Measurements from ENCODE around the gene CD163L1.
A peak's percentile ranks its signal among the peaks of the same experiment; 100 is the strongest.
"Not testable (repeated sequence)": the region's sequence is repeated elsewhere in the genome, so short reads cannot be mapped to it uniquely, and the experiment has no call there.

Gene CD163L1

DNA sequence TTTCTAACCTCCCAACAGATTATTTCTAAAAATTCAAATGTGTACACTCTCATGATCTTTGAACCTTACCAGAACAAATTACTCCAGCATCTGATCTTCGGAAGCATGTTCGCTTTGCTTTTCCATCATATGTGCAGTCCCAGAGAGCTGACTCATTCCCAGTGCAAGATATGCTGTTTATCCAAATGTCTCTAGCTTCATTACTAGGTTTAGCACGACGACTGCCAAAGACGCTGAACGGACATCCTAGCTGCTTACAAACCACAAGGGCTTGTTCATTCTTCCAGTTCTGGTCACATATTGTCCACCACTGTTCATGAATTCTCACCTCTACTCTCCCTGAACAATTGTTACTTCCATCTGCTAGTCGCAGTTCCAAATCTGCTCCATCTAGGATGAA is 40.5 kb downstream of the CD163L1 start:
- no peak for DNase-seq

DNA sequence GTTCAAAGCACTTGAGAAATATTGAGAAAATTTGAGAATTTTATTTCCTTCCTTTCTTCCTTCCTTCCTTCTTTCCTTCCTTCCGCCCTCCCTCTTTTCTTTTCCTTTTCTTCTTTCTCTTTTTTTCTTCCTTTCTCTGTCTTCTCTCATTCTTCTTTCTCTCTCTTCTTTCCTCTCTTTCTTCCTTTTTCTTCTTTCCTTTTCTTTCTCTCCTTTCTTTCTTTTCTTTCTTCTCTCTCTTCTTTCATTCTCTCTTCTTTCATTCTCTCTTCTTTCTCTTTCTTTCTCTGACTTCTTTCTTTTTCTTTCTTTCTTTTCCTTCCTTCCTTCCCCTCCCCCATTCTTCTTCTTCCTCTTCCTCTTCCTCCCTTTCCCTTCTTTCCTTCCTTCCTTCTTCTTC is 44.9 kb downstream of the CD163L1 start:
- no peak for DNase-seq

DNA sequence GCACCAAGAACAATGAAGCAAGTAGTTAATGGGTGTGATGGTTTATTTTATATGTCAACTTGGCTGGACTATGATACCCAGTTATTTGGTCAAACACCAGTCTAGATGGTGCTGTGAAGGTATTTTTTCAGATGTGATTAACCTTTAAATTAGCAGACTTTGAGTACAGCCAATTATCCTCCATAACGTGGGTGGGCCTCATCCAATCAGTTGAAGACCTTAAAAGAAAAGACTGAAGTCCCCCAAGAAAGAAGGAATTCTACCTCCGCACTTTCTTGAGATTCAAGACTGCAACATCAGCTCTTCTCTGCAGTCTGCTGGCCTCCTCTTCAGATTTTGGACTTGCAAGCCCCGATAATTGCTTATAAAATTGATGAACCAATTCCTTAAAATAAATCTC is 47.5 kb downstream of the CD163L1 start:
- DNase-seq, result no peak

DNA sequence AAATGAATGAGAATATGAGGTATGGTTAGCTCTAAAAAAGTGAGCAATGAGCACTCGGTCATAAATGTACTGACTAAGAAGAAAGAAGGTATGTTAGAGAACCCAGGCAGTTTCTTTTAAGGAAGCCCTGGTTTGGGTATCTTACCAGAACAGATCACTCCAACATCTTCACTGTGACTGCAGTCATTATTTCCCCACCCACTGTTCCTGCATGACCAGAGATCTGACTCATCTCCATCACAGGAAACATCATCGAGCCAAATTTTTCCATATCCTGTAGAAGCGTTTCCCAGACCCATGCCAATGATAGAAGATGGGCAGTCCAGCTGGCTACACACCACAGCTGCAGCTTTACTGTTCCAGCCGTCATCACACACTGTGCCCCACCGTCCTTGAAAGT is 48.0 kb downstream of the CD163L1 start:
- DNase-seq, result no peak

DNA sequence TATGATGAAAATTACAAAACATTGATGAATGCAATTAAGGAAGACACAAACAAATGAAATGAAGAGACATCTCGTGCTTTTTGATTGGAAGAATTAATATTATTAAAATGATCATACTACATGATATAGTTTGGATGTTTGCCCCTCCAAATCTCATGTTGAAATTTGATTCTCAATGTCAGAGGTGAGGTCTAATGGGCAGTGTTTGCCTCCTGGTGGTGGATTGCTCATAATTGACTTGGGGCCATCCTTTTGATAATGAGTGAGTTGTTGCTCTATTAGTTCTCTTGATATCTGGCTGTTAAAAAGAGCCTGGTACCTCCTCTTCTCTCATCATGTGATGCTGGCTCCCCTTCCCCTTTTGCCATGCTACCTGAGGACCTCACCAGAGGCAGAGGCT is 56.7 kb downstream of the CD163L1 start:
- DNase-seq, result no peak

DNA sequence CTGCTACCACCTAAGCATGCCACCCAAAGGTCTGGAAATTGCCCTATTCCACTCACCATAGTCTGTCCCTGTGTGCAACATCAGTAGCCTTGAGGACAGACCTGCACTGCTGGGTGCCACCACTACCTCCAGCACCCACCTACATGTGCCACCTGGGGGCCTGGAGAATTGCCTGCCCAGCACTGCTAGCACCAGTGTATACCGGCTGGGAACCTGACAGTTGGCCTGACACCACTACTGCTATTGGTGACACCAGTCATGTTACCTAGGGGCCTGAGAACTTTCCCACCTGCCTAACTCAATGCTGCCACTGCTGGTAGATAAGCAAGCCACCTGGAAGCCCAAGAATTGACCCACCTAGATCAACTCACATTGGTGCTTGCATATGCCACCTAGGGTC is 60.8 kb downstream of the CD163L1 start:
- DNase-seq, result no peak

DNA sequence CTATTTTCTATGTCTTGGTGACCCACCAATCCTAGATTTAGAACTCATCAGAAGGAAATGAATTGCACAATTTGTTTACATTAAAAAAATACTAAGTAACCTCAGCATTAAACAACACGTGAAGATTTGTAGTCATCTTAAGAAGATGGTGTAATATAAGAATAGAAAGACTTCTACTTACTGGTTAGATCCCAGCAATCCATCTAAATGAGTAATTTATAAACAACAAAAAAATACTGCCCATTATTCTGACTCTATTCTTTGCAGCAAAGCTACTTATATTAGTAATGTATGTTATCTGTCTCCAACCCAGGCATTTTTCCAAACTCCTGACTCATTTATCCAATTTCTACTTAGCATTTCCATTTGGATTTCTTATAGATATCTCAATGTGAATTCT is 67.8 kb downstream of the CD163L1 start:
- no peak for DNase-seq

DNA sequence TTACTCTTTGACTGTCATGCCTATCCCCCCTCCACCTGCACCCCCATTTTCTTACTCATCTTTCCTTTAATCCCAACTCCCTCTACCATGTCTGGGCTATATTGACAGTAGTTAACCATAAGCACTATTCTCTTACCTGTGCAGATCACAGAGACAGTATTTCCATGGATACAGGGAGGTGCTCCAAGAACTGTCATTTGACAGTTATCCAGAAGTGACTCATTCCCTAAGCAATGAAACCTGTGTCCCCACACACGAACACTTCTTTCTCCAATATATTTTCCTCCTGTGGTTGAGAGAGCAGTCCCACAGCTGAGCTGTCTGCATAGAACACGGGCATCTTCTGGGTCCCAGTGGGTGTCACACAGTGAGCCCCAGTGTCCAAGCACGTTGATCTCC is 68.8 kb downstream of the CD163L1 start:
- DNase-seq, result no peak

DNA sequence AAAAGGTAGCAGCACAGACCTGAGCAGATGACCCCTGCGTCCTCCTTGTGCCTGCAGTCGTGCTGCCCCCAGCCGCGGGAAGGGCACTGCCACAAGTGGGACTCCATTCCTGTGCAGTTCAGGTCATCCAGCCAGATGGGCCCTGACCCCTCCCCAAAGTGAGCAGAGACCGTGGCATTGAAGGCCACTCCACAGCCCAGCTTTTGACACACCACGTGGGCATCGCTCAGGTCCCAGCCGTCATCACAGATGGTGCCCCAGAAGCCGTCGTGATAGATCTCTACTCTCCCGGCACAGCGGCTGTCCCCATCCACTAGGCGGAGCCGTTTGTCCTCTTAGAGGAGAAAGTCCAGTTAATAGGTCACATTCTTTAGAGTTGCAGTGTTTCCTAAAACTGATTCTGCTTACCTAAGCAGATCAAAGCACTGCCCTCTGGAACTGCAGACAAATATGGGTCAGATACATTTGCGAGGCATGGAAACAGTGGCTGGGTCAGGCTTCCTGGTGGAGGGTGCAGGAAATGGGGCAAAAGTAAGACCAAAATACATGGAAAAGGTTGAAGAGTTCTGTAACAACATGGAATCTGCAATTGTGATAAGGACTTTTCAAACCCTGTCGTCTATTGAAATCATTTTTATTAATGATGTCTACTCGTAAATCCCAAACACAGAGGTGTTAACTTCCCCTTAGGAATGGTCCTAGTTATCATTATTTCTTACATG is 69.4 kb downstream of the CD163L1 start:
- no peak for DNase-seq

DNA sequence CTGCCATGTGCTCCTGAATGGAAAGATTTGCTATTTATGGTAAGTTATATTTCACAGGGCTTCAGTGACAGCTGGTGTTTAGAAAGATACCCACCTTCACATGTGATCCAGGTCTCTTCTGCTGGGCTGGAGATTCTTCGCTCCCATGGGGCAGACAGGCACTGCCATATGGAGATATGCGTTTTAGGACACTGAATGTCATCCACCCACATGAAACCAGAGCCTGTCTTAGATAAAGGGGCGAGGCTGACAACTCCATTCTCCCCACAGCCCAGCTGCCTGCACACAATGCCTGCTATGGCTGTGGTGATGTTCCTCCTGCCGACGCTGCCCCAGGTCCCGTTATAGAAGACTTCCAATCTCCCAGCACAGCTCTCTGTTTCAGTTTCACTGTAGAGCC is 70.7 kb downstream of the CD163L1 start:
- peak; percentile 21 for DNase-seq

DNA sequence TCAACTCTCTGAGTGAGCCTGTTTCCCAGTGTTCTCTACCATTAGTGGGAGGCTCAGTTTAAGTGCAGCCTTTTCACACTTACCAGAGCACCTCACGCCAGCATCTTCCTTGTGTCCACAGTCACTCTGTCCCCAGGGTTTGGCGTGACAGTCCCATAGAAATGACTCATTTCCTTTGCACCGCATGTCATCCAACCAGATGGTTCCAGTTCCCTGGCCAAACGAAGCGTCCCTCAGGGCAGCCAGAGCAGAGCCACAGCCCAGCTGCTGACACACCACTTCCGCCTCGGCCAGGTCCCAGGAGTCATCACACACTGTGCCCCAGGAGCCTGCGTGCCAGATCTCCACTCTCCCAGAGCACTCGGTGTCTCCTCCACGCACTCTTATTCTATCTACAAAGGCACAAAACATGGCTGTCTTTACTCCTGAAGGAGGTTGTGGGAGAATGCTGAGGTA is 74.7 kb downstream of the CD163L1 start:
- DNase-seq, result peak; percentile 31

DNA sequence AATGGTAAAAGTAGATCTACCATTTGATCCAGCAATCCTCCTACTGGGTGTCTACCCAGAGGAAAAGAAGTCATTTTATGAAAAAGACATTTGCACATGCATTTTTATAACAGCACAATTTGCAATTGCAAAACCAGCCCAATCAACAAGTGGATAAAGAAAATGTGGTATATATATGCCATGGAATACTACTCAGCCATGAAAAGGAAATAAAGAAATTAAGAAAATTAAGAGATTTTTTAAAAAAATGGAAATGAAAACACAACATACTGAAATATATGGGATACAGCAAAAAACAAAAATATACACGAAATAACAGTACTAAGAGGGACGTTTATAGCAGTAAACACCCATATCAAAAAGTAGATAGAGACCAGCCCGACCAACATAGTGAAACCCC is 81.2 kb downstream of the CD163L1 start:
- DNase-seq, result no peak

DNA sequence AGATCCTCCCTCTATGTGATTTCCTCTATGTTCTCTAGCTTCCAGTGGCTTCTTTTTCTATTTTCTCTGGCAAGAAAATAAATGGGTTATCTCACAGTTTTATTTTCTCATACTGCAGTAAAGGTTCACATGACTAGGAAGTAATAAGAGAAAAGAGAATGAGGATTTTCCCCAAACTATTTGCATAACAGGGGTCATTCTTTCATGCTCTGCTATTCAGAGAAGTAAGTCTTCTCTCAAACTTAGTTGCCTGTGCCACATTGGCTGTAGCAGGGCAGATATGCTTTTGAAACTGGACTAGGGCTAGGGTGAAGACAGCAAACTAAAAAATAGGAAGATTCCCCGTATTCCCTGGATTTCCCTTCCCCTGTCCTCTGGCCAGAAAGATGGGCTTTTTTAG is 82.7 kb downstream of the CD163L1 start:
- DNase-seq, result no peak

DNA sequence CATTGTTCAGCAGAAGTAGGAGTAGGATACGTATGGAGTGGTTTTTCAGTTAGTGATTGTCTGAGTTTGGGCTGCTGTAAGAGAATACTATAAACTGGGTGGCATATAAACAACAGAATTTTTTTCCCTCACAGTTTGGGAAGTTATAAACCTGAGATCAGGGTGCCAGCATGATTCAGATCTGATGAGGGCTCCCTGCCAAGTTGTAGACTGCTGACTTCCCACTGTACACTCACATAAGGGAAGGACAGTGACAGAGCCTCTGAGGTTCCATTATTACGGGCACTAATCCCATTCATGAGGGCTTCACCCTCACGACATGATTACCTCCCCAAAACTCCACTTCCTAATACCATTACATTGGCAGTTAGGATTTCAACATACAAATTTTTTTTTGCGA is 89.4 kb downstream of the CD163L1 start:
- DNase-seq, result no peak

DNA sequence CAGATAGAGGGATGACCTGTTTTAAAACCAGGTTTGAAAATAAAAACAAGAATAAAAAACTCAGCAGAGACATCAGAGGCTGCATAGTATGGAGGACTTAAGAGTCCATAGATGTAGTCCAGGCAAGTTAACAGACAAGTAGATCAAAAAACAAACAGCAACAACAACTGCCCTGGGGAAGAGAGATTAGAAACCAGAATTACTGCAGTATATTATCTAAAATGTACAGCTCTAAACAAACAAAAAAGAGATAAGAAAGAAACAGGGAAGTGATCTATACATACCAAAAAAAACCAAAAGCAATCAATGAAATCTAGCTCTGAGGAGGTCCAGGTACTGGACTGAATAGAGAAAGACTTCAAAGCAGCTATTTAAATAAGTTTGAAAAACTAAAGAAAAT is 91.3 kb downstream of the CD163L1 start:
- DNase-seq, result no peak

DNA sequence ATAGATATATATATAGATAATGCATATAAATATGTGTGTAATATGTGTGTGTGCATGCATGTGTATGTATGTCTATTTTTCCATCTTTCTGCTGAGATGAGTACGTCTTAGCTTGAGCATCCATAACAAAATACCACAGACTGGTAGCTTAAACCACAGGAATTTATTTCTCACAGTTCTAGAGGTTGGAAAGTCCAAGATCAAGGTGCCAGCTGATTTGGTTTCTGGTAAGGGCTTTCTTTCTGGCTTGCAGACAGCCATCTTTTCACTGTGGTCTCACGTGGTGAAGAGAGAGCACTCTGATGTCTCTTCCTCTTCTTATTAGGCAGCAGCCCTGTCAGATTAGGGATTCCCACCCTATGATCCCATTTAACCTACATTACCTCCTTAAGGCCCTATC is 92.8 kb downstream of the CD163L1 start:
- DNase-seq, result no peak

DNA sequence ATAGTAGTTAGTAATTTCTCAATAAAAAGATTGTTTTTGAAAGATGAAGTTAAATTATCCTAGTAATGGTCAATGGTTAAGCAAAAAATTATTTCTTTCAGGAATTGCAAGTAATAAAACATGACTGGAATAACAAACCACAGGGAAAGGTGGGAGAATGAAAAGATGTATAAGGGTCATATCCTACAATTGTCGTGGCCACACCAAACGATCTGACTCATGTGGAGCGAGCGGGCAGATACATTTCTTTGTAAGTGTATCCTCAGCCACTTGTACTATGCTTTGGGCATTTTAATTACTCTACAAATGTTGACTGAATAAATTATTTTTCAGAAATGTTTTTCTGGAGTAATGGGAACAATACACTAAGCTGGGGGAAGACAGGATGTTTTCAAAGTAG is 94.5 kb downstream of the CD163L1 start:
- DNase-seq, result no peak

DNA sequence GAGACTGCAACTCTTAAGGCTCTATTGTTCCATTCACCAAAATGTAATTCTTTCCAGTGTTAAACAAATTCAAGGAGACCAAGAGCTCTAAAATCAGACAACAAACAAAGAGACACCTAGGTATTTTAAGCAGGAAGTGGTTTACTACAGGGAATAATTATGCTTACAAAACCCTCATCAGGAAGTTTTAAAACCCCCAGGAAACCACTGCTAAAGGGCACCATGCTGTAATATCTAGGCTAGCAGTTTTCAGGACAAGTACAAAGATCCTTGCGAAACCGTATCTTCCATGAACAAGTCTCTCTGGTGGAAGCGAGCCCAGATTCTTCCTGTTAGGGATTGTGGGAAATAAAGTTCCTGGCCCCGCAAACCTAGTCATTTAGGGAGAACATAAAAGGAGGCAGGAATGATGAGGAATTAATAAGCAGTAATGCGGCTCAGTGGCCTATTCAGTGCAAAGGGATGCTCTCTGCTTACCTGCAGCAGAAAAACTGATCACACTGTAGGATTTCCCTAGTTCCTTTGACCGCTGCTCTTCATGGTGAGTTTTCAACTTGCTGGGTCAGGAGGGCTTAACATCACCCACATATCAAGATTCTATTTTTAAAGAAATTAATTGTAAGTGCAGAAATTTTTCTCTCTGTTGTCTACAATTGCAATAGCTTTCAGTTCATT is 97.3 kb downstream of the CD163L1 start:
- DNase-seq, result no peak

DNA sequence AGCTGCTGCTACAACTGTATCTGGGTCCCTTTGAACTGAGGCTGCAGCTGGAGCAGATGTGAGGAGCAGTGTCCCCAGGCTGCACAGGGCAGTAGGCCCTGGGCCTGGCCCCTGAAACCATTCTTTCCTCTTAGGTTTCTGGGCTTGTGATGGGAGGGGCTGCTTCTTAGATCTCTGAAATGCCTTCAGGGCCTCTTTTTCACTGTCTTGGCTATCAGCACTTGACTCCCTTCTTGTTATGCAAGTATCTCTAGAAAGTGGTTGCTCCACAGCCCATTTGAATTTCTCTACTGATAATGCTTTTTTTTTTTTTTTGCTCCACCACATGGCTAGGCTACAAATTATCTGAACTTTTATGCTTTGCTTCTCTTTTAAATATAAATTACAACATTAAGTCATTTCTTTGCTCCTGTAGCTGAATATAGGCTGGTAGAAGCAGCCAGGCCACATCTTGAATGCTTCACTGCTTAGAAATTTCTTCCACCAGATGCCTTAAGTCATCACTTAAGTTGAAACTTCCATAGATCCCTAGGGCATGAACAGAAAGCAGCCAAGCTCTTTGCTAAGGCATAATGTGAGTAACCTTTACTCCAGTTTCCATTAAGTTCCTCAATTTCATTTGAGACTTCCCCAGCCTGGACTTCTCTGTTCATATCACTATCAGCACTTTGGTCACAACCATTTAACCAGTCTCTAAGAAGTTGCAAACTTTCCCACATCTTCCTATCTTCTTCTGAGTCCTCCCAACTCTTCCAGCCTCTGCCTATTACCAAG is 98.9 kb downstream of the CD163L1 start:
- DNase-seq, result no peak

DNA sequence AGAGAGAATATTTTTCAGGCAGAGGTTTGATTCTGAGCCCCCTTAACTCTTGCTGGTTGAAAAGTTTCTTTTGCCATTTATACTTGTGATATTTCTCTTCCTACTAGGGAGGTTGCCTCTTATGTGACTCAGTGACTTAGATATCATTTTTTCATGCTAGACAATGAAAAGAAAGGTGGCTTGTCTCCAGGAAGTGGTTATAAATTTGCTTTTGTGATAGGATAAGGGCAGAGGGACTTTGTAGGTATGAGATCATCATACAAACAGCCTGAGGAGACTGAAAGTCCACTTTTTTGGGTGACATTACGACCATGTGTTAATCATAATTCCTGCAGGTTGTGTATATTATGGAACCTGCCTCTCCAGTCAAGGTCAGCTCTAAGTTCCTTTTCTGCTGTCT is 104.3 kb downstream of the CD163L1 start:
- no peak for DNase-seq

DNA sequence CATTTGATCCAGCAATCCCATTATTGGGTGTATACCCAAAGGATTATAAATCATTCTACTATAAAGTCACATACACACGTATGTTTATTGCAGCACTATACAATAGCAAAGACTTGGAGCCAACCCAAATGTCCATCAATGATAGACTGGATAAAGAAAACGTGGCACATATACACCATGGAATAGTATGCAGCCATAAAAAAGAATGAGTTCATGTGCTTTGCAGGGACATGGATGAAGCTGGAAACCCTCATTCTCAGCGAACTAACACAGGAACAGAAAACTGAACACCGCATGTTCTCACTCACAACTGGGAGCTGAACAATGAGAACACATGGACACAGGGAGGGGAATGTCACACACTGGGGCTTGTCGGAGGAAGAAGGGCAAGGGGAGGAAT is 106.2 kb downstream of the CD163L1 start:
- DNase-seq, result not testable (repeated sequence)

DNA sequence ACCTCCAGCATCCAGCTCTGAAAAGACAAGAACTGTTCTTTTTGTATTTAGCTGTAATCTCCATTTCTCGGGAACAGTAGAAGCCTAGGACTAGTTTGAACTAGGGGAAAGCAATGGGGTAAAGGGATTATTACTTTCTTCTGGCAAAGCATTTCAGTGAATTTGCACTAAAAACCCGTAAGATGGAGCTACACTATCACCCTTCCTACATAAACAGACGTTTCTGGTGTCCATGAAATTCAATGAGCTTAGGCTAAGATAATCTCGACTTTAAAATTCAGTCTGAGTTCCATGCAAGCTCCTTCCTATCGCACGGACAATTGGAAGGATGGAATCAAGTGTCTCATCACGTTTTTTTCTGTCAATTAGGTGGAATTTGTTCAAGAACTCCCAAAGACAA is 116.0 kb downstream of the CD163L1 start:
- no peak for DNase-seq

DNA sequence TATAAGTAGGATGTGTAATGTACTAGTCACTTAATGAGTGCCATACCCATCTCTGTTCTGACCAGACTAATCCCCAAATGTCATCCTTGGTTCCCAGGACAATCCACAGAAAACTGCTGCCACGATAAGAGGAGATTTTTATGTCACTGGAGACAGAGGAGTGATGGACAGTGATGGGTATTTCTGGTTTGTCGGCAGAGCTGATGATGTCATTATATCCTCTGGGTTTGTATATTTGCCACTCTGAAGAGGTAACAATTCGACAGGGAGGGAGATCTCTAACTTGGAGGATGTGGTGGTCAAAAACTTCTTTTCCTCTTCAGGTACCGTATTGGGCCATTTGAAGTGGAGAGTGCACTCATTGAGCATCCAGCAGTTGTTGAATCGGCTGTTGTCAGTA is 119.8 kb downstream of the CD163L1 start:
- no peak for DNase-seq

DNA sequence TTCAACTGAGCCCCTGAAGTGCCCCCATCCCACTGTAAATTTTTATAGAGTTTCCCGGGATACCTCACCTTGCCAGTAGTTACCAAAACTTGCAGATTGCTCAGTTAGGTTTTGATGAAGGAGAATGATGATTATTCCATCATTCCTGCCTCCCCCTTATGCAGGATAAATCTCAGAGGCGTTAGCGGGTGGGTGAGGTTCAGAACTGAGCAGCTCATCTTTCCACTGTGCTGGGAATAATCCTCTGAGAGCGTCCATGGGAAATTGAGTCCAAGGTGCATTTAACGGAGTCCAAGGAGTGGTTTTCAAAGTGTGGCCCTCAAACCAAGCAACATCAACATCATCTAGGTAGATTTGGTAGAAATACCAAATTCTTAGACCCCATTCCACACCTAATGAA is 121.4 kb downstream of the CD163L1 start:
- no peak for DNase-seq

All from left hindlimb (tissue), 1 donor.